Pons (tissue), 1 donor: Measurements from ENCODE around the gene DLEC1.

Experiments
- DNase-seq: peaks from one replicate; pipeline ENCODE4 v3.0.0-alpha.2; 2016; ENCODE audit warnings: low spot score

The DLEC1 gene

GRCh38 chr3:38002291-38002876 is 36.6 kb upstream of the DLEC1 start:
- no peak for DNase-seq

- no peak for DNase-seq
Observed at GRCh38 chr3:38002940-38003339, 36.1 kb upstream of the DLEC1 start.

DNA sequence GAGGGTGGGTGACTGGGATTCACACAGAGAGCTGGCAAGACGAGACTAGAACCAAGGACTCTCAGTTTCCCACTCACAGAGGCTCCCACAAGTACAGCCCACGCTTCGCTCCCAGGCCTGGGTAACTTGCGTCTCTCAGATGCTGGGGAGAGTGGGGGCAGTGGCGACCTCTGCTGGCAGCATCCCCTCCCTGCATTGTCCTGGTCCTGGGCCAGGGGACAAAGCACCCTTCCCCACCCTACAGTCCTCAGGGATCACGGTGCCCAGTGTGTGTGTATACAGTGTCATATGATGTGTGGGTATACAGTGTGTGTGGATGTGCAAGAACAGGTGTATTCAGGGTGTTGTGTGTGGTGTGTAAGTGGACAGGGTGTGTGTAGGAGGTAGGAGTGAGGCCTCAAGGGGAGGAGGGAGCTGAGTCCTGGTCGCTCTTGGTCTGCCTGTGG is 35.6 kb upstream of the DLEC1 start:
- peak; percentile 78 for DNase-seq

DNA sequence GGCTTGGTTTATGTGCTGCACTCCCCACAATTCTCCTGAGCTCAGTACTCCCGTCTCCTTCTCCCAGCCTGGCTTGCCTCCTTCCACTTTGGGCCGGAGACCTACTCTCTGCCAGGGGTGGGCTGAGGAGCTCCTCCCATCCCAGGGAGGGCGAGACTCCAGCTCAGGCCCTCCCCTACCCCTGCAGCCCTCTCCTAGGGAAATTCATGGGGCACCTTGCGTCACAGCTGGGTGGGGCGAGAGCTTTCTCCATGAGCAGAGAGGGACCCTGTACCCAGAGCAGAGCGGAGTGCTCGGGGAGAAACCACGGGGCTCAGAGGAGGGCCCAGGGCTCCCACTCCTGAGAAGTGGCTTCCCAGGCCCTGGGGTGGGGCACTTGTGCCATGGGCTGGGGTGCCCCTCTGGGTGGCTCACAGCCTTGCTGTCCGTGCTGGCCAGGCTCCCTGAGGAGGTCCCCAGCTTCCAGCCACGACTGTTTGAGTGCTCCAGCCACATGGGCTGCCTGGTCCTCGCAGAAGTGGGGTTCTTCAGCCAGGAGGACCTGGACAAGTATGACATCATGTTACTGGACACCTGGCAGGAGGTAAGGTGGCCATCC is 35.1 kb upstream of the DLEC1 start:
- DNase-seq: no peak

- peak; percentile 91 for DNase-seq
Observed at GRCh38 chr3:38004415-38005075, 34.5 kb upstream of the DLEC1 start.

DNA sequence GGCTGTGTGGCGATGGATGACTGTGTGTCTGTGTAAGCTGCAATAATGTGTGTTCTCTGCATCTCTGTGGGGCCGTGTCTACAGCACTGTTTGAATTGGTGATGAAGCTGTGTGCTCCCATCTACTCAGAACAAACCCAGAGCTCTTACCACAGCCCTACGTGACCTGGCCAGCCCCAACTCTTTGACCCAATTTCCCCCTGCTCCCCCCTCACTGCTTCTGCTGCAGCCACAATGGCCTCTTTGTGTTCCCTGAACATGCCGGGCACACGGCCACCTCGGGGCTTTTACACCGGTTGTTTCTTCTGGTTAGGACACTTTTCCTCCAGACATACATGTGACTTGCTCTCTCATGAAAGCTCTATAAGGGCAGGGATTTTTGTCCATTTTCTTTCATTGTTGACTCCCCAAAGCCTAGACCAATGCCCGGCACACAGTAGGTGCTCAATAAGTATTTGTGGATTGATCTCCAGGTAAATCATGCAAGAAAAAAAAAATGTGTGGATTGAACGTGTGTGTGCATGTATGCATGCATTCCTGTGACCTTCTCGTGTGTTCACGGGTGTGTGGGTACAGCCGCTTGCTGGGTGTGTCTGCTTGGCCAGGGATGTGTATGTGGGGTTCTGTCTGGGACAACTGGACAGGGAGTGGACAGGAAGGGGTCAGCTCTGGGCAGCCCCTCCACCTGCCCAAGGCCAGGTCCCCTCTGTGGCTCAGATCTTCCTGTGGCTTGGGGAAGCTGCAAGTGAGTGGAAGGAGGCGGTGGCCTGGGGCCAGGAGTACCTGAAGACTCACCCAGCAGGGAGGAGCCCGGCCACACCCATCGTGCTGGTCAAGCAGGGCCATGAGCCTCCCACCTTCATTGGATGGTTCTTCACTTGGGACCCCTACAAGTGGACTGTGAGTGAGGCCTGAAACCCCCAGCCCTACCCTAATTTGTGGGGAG is 33.7 kb upstream of the DLEC1 start:
- DNase-seq: peak; percentile 98

GRCh38 chr3:38006031-38006430 is 33.0 kb upstream of the DLEC1 start:
- DNase-seq: no peak

- no peak for DNase-seq
Observed at GRCh38 chr3:38006445-38006995, 32.5 kb upstream of the DLEC1 start.

GRCh38 chr3:38007754-38008090 is 31.3 kb upstream of the DLEC1 start:
- no peak for DNase-seq

GRCh38 chr3:38008191-38008701 is 30.8 kb upstream of the DLEC1 start:
- DNase-seq: no peak

- no peak for DNase-seq
Observed at GRCh38 chr3:38008971-38009580, 29.9 kb upstream of the DLEC1 start.

GRCh38 chr3:38009807-38010591 is 29.0 kb upstream of the DLEC1 start:
- no peak for DNase-seq

DNA sequence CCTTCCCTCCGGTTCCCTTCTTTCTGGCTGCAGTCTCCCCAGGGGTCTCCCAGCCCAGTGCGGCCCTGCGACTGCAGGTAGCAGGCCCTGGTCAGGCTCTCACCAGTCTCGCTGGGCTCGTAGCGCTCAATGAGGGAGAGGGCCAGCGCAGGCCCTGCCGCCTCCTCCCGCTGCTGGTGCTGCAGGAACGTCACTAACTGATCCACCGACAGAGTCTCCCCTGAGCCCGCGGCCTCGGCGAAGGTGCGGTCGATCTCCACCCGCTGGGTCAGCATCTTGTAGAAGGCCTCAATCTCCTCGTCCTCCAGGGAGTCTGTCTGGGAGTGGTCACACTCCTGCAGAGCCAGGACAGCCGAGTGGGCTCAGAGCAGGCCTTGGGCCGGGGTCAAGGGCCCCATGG is 27.9 kb upstream of the DLEC1 start:
- DNase-seq: no peak

GRCh38 chr3:38015485-38015884 is 23.5 kb upstream of the DLEC1 start:
- no peak for DNase-seq

GRCh38 chr3:38015984-38016383 is 23.0 kb upstream of the DLEC1 start:
- DNase-seq: no peak

- no peak for DNase-seq
Observed at GRCh38 chr3:38016410-38016809, 22.6 kb upstream of the DLEC1 start.

DNA sequence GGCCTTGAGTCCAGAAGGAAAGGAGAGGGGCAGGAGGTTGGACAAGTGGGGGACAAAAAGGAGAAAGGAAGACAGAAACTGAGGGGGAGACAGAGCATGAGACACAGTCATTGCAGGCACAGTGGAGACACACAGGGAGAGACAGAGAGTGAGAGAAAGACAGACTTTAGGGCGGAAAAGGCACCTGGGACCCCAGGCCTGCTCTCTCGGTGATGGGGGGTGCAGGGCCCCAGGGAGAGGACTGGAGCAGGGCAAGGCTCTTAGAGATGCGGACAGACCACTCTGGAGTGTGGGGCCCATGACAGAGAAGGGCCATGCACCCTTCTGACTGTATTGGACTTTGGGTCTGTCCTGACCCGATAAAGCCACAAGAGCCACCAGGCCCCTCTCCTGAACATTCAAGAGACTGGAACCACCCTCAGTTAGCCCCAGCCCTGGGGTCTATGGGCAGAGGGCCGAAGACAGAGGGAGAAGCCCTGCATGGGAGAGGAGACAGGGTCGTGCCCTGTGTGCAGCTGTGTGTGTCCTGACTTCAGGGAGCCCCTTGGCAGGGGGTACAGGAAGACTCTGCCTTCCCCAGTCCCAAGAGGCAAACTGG is 22.1 kb upstream of the DLEC1 start:
- no peak for DNase-seq

DNA sequence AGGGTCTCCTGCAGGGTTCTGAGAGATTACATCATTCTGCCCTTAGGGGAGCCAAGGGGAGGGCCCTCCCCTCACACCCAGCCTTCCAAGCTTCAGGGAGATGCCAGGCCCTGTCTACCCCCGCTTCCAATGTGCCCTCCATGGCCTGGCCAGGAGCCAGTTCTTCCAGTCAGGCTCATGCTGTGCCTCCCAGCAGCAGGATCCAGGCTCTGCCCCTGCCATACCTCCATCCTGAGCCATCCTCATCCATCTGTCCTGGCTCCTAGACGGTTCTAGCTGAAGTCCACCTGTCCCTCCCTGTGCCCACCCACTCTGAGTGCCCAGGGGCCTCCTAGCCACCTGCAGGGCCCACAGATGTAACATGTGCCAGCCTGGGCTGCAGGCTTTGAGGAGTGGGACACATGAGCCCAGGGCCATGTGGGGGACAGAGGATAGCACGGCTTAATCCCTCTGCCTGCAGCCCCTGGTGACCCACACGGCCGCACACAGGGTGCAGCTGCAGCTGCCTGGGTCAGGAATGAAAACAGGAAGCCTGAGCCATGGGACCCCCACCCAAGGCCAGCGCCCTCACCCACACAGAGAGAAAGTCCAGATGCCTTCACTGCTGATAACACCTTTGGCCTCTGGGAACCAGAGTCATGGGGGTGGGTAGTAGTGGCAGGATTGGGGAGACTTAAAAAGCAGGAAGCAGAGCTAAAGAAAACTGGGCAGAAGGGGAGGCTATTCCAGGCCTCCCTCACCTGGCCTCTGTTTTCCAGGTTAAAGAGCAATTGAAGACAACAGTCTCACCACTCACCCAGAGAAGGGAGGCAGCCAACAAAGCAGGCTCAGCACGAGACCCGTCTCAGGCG is 21.3 kb upstream of the DLEC1 start:
- DNase-seq: no peak
